HG03159 (cell line): Measurements from ENCODE around the gene PUM1.

Experiments
- ATAC-seq: cut with Tn5 transposase; IDR thresholded peaks from one replicate; pipeline ENCODE4 v1.9.1; 2021; ENCODE audit warnings: mild to moderate bottlenecking, moderate library complexity; ENCODE audit not compliant: unreplicated experiment

PUM1 gene

DNA sequence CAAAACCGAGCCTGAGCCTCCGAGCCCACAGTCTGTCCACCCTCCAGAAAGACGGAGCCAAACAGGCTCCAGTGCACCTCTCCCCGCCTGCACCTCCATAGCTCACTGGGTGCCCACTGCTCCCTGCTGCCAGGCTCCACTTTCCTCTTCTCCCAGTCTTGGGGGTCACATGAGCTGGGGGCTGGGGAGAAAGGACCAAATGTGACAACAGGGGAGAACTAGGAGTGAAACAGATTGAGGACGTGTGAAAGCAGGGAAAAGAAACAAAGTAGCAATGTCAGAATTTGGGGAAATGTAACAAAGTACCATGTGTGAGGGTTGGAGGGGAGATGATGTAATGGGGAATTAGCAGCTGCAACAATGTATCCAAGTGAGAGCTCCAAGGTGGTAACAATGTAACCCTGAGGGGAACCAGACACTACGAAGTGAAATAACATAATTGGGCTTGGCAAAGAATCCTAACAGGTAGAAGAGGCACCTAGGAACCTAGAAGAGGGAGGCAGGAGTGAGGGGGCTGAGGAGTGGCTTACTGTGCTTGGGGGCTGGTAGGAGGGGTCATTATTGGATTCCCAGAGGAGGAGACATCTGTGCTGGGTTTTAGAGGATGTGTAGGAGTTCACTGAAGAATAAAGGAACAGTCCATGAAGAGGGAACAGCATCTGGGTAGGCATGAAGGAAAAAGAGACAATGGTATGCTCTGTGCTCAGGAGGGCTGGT, 169.4 kb downstream of the PUM1 start:
- ATAC-seq: no peak

- ATAC-seq: no peak
Measured at GRCh38 chr1:30895382-30895943, 170.1 kb downstream of the PUM1 start.

DNA sequence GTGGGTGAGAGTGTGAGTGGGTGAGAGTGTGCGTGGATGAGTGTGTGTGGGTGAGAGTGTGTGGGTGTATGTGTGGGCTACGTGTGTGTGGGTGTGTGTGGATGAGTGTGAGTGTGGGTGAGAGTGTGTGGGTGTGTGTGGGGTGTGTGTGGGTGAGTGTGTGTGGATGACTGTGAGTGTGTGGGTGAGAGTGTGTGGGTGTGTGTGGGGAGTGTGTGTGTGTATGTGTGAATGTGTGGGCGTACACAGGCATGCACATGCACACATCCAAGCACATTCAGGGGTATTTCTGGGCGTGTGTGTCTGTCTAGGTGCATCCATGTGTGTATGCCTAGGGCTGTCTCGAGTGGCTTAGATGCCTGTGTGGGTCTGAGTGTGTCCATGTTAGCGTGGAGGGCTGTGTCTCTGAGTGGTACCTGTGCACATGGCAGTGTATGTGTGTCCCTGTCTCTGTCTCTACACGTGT, 171.0 kb downstream of the PUM1 start:
- no peak for ATAC-seq

- no peak for ATAC-seq
Measured at GRCh38 chr1:30893776-30894507, 171.6 kb downstream of the PUM1 start.

DNA sequence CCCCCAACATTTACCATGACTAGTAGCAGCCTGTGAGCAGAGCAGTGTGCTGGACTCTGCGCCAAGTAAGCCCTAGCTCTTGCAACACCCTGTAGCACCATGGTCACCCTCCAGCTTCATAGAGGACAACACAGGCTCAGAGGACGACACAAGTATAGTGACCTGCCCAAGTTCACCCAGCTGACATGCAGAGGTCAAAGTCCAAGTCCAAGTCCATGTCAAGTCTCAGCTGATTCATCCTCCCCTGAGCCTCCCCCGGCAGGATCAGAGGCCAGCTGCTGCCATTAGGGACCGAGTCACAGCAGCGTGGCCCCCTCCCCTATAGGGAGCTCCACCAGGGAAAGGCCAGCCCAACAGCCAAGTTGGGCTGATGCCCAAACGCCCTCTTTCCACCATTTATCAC, 172.8 kb downstream of the PUM1 start:
- no peak for ATAC-seq

GRCh38 chr1:30891227-30891552, 174.3 kb downstream of the PUM1 start:
- no peak for ATAC-seq

DNA sequence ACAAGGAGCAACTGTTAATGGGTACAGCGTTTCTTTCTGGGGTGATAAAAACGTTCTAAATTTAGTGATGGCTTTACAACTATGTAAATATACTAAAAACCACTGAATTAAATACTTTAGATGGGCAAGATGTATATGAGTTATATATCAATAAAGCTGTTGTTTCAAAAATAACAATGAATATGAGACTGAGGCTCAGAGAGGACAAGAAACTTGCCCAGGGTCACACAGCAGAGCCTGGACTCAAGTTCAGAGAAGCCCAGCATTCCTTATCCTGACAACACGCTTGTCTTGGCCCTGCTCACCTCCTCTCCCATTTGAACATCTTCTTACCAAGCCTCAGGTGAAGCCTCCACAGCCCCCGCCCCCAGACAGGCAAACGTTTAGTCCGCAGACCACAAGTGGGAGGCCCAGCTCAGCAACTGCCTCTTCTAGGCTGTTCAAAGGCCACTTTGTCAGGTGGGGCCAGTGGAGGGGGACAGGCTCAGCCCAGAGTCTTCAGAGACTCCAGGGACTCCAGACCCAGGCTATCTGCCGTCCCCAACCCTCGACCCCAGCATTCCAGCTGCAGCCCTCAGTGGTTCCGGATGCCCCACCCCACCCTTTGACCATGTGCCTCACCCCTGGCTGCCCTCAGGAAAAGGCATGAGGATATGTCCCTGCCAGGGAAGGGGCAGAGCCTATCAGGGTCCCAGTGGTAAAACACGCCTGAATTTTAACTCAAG, 174.9 kb downstream of the PUM1 start:
- ATAC-seq: no peak

DNA sequence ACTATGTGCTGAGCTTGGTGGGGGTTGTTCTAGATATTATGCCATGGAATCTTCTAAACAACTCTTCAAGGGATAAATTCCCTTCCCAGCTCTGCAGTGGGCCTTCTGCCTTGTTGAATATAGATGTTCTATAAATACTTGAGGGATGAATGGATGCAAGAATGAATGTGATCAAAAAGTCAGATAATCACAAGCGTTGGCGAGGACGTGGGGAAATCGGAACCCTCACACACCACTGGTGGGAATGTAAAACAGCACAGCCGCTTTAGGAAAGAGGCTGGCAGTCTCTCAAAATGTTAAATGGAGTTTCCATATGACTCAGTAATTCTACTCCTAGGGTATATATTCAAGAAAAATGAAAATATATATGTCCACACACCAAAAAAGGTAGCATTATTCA, 176.0 kb downstream of the PUM1 start:
- ATAC-seq: no peak

- no peak for ATAC-seq
Measured at GRCh38 chr1:30888975-30889374, 176.5 kb downstream of the PUM1 start.

- no peak for ATAC-seq
Measured at GRCh38 chr1:30888391-30888790, 177.1 kb downstream of the PUM1 start.

- no peak for ATAC-seq
Measured at GRCh38 chr1:30887485-30888315, 177.8 kb downstream of the PUM1 start.

DNA sequence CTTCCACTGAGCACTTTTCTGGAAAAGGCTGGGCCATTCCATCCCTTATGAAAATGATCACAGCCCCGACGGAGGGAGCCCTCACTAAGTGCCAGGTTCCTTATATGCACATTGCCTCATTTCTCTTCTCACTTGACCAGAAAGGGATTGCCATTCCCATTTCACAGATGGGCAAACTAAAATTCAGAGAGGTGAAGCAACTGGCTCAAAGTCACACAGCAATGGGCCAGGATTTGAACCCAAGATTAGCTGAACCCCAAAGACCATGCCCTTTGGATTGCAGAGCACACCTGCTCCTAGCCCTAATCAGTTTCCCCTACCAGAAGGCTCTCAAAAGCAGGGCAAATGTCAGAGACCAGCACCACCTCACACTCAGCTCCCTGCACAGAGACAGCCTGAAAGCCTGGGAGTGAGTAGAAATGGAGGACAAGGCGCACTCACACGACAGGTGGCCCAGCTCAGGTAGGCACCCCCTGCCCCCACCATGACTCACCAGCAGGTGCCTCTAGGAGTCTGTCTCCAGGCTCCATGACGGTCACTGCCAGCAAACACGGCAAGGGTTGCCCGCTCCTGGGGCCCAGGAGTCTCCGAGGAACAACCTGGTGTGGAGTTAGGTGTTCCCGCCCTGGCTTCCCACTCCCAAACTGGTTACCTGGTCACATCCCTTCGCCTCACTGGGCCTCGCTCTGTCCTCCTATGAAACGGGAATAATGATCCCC, 178.6 kb downstream of the PUM1 start:
- no peak for ATAC-seq

GRCh38 chr1:30885570-30886522, 179.7 kb downstream of the PUM1 start:
- ATAC-seq: no peak

- ATAC-seq: no peak
Measured at GRCh38 chr1:30884723-30885122, 180.8 kb downstream of the PUM1 start.

DNA sequence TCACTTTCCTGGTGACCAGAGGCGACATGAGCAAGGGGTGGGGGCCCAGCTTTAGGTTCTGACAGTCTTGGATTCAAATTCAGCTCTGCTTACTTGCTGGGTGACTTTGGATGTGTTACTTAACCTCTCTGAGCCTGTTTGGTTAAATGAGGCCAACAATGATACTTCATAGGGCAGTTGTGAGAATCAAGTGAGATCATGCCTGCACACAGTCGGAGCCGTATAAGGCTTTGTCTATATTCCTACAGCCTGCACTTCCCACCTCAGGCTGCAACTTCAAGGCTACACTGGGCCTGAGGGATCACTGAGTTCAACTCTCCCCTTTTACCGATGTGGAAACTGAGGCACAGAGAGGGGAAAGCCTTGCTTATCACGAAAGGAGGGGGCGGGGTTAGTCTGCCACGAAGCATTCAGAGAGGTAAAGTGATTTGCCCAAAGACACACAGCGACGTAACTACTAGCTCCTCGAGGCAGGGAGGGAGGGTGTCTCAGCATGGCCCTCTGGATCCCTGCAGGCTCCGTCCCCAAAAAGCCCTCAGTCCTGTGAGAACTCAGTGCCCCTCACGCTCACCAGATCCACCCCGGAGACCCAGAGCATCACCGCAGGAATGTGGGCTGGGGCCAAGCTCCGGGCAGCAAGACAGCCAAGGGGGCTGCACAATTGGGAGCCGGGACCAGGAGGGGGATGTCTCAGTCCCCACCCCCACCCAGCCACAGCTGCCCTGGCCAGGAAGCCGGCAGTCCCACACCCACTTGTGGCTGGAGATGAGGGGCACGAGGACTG, 181.9 kb downstream of the PUM1 start:
- no peak for ATAC-seq

- ATAC-seq: no peak
Measured at GRCh38 chr1:30882678-30883388, 182.7 kb downstream of the PUM1 start.
